ENCODE results near the gene ARSG. TPM values are rescaled to one million over a fixed set of nuclear protein-coding genes. Genes with fewer than 3 reads are reported as not detected.

ARSG gene
- total and polyA plus RNA-seq, 2 of the 13 experiments (the other 11 are each of a cell fraction or from before 2014, with no cell fraction given): 3.7 to 15.2 TPM

GRCh38 chr17:68379692-68380677 lies 88.7 kb downstream of the ARSG start (continued):
- TF ChIP-seq PLSCR1 (CRISPR knock-in tag; IDR thresholded peaks at IDR 0.05; ENCODE audit: borderline replicate concordance) (no peak), MYPOP (CRISPR knock-in tag; IDR thresholded peaks at IDR 0.05) (0 out of 2 replicates have a peak, but pooled peaks have one; percentile 36), CBX2 (IDR thresholded peaks at IDR 0.05; ENCODE audit: low read depth, low read length) (no peak), CBX2 (CRISPR knock-in tag; IDR thresholded peaks at IDR 0.05; ENCODE audit: low read depth) (no peak), ZFP36L1 (CRISPR knock-in tag; IDR thresholded peaks at IDR 0.05) (no peak), ZNF879 (CRISPR knock-in tag; IDR thresholded peaks at IDR 0.05) (no peak), ZNF24 (IDR thresholded peaks at IDR 0.05) (0 out of 2 replicates have a peak, but pooled peaks have one; percentile 53), ARID5B (CRISPR knock-in tag; IDR thresholded peaks at IDR 0.05) (peak; percentile 93), ZNF512B (CRISPR knock-in tag; IDR thresholded peaks at IDR 0.05; ENCODE audit: borderline replicate concordance) (no peak), USF2 (IDR thresholded peaks at IDR 0.05; ENCODE audit: low read depth, low read length) (no peak), USF2 (CRISPR knock-in tag; IDR thresholded peaks at IDR 0.05; ENCODE audit: borderline replicate concordance) (no peak), REPIN1 (CRISPR knock-in tag; IDR thresholded peaks at IDR 0.05; ENCODE audit: borderline replicate concordance, low read depth) (no peak), ZNF468 (CRISPR knock-in tag; IDR thresholded peaks at IDR 0.05) (no peak), KAT7 (CRISPR knock-in tag; IDR thresholded peaks at IDR 0.05; ENCODE audit: borderline replicate concordance) (no peak), IKZF5 (CRISPR knock-in tag; IDR thresholded peaks at IDR 0.05) (peak; percentile 85; the same call in 1 of the 2 replicates)
